ENCODE measurements around the gene RABGAP1L. TPM values are rescaled to one million over a fixed set of nuclear protein-coding genes. Genes with fewer than 3 reads are reported as not detected.
A peak's percentile ranks its signal among the peaks of the same experiment; 100 is the strongest.

RABGAP1L gene
- total RNA-seq, 1 donor from 2014 or later = 59.6 TPM

DNA sequence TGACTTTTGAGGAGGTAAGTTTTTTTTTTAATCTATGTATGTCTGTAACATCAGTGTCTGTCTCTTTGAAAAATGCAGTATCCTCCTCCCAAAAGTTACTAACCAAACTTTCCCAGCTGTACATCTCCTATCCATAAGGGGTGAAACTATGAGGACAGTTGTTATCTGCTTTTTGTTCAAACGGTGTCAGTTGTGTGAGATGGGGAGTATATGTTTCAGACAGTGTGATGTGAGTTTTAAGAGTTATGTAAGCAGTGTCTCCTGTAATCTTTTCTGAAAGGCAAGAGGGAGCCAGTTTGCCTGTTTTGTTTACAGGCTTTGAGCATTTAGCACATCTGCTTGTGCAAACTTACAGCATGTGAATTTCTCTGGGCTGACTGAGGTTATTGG, 805.6 kb downstream of the RABGAP1L start:
- no peak for DNase-seq (ENCODE audit: low spot score)
- ATAC-seq = peak; percentile 73
- intact Hi-C loops (cut with DNase I) = no loop called here

- ATAC-seq (peak; percentile 69), DNase-seq (ENCODE audit: low spot score) (peak; percentile 55)
- intact Hi-C loops (cut with DNase I) = no loop called here
Observed at GRCh38 chr1:174965362-174966007, 806.2 kb downstream of the RABGAP1L start.

GRCh38 chr1:174966008-174966572, 806.8 kb downstream of the RABGAP1L start:
- intact Hi-C loops (cut with DNase I) = no loop called here
- ATAC-seq = no peak
- DNase-seq (ENCODE audit: low spot score) = no peak

DNA sequence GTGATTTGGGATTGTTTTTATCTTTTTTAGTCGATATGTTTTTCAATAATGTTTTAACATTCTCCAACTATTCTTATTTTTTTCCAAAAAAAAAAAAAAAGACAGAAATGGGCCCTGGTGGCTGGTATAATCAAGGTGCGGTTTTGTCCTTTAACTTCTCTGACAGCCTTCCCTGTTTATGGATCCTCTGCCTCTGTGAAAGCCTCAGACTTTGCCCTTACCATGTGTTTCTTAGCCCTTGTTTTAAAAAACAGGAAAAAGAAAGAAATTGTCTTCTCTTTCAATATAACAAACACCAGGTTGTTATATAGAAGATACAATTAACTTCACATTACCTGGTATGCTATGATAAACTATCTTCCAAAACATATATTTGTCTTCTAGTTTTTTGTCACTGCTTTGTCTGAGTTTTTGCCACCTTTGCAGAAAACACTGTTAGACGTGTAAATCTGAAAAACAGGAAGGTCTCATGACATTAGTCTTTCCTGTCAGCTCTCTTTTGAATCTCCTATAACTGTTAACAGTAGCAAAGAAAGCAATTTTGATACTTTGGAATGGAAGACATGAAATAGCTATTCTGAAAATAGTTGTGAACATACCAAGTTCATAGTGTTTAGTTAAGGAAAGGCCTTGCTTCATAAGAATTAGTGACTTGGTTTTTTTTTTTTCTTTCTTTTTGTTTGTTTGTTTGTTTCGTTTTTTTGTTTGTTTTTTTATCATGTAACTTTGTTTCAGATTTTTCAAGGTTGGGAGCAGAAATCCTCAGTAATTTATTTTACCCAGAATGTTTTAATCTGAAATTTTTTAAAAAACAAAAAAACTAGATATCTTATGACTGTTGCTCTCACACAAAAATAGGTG, 808.8 kb downstream of the RABGAP1L start:
- no peak for DNase-seq (ENCODE audit: low spot score)
- intact Hi-C loops (cut with DNase I) = no loop called here
- ATAC-seq = no peak

GRCh38 chr1:174968750-174969244, 809.5 kb downstream of the RABGAP1L start:
- ATAC-seq = no peak
- no peak for DNase-seq (ENCODE audit: low spot score)
- intact Hi-C loops (cut with DNase I) = no loop called here

GRCh38 chr1:174969977-174970376, 810.7 kb downstream of the RABGAP1L start:
- DNase-seq (ENCODE audit: low spot score) (no peak), ATAC-seq (no peak)
- intact Hi-C loops (cut with DNase I) = no loop called here

DNA sequence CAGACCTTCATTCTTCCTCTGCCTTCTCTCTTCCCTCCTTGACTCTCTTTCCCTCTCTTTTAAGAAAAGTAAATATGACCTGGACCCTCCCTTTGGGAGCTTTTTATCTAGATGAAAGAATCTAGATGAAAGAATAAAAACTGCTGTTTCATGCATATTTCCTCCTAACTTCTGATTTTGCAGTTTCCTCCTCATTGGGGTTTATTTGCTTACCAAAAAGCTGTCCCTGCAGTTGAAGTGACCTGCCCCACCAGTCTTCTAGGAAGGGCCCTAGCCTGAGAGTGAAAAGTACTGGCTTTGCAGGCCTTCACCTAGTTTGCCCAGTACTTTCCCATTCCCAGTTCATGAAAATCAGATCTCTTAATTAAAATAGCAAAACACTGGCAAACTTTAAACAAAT, 812.1 kb downstream of the RABGAP1L start:
- DNase-seq (ENCODE audit: low spot score) (no peak), ATAC-seq (no peak)
- intact Hi-C loops (cut with DNase I) = no loop called here

- DNase-seq (ENCODE audit: low spot score) (no peak), ATAC-seq (no peak)
- intact Hi-C loops (cut with DNase I) = no loop called here
Observed at GRCh38 chr1:174971902-174972301, 812.6 kb downstream of the RABGAP1L start.

DNA sequence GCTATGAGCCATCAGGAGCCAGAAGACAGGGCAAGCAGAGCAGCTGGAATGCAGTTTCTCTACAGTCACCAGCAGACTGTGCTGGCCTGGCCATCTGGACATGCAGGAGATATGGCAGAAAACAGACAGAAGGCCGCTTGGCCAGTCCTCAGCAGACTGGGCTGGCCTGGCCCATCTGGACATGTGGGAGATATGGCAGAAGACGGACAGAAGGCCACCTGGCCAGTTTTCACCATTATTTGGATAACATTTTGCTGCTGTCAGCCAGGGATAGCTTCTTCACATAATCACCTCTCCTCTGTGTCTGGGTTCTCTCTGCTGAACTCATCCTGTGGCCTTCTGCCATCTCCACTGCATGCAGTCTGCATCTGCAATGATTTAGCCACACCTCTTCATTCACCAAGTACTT, 815.4 kb downstream of the RABGAP1L start:
- no peak for DNase-seq (ENCODE audit: low spot score)
- peak; percentile 38 for ATAC-seq

DNA sequence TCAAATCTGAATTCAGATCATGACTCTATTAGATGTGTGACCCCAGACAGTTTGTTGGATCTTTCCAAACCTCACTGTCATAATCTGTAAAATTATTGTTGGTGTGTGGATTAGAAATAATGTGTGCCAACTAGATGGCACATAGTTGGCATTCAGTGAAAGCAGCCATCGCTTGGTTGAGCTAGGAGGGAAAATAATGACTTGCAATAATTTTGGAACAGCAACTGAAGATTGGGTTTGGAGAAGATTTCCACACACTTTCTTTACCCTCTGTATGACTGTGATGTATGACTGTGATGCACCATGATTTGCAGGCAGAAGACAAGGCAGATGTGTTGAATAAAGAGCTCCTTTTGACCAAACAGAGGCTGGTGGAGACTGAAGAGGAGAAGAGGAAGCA, 816.4 kb downstream of the RABGAP1L start:
- DNase-seq (ENCODE audit: low spot score) = no peak
- intact Hi-C loops (cut with DNase I) = no loop called here

More for the DNA sequence above, 815.4 kb downstream of the RABGAP1L start:
- intact Hi-C loops (cut with DNase I) = no loop called here

DNA sequence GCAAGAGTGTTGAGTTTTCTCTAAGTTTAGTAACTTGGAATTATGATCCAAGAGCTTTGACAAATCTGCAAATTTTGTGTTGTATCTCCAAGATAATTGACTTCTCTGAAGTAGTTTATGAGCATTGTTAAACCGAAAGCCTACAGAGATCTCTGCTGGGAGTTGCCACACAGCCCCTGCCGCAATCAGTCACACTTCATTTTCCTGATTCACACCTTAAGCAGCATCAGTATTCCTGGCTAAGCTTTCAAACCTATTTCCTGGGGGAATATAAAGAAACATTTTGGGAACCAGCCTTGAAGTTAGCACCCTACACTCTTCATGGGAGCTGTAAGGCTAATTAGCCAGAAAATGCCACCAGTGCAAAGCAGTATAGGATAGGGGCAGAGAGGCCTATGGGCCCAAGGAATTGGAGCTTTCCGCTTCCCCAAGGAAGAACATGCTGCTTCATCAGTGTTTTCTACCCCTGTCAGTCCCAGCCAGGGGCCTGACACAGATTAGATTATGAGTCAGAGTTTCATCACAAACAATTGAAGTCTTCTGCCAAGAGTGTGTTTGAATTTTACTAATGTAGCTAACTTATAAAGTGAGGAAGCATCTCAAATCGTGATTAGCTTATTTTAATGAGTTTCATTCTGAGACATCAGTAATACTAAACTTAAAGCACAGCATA, 817.3 kb downstream of the RABGAP1L start:
- intact Hi-C loops (cut with DNase I) = no loop called here
- ATAC-seq = peak; percentile 87
- DNase-seq (ENCODE audit: low spot score) = no peak

More for the DNA sequence above, 816.4 kb downstream of the RABGAP1L start:
- no peak for ATAC-seq

- intact Hi-C loops (cut with DNase I) = loop anchor here (5.0 kb wide), 1 partner anchor 216 kb away; no protein-coding TSS in a partner anchor
- ATAC-seq = no peak
- no peak for DNase-seq (ENCODE audit: low spot score)
Observed at GRCh38 chr1:174982971-174983689, 823.8 kb downstream of the RABGAP1L start.

DNA sequence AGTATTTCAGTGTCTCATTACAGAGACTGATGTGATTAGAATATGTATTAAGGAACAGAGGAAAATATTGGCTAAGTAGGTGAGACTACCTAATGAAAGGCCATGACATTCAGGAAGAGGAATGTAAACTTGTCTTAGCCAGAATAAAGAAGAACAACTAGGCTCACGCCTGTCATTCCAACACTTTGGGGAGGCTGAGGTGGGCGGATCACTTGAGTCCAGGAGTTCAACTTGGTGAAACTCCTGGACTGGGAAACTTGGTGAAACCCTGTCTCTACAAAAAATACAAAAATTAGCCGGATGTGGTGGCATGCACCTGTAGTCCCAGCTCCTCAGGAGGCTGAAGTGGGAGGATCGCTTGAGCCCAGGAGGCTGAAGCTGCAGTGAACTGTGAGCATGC, 825.6 kb downstream of the RABGAP1L start:
- DNase-seq (ENCODE audit: low spot score) (no peak), ATAC-seq (no peak)
- intact Hi-C loops (cut with DNase I) = loop anchor here (5.0 kb wide), 1 partner anchor 218 kb away; no protein-coding TSS in a partner anchor

DNA sequence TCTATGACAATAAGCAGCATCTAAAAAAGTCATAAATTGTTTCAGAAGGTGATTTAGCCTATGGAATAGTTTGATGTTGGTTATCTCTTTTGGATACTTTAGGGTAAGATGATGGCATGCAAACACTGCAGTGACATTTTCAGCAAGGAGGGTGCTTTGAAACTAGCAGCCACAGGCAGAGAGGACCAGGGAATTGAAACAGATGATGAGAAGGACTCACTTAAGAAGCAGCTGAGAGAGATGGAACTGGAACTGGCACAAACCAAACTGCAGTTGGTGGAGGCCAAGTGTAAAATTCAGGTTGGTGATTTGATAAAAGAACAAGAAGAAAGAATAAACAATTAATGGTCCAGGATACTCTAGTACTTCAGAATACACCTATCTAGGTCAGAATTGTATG, 829.2 kb downstream of the RABGAP1L start:
- ATAC-seq = no peak
- intact Hi-C loops (cut with DNase I) = no loop called here
- no peak for DNase-seq (ENCODE audit: low spot score)

DNA sequence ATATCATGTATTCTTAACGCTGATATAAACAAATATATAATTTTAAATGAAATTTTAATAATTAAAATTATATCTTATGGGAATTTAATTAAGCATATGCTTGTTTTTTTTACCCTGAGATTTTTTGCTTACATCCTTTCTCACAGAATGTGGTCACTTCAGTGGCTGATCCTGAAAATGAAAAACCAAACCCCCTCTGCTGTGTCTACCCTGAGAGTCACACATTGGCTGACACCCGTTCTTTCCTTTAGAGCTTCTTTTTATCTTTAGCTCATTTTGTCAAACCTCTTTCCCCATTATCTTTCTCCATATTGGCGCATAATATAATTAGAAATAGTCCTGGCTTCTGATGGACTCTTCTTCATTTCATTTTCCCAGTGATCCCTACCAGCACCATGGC, 829.7 kb downstream of the RABGAP1L start:
- no peak for ATAC-seq
- DNase-seq (ENCODE audit: low spot score) = no peak
- intact Hi-C loops (cut with DNase I) = no loop called here

GRCh38 chr1:174989536-174990220, 830.4 kb downstream of the RABGAP1L start:
- DNase-seq (ENCODE audit: low spot score) = no peak
- ATAC-seq = peak; percentile 87
- intact Hi-C loops (cut with DNase I) = no loop called here

- no peak for DNase-seq (ENCODE audit: low spot score)
- peak; percentile 94 for ATAC-seq
- intact Hi-C loops (cut with DNase I) = no loop called here
Observed at GRCh38 chr1:174990382-174990999, 831.2 kb downstream of the RABGAP1L start.

- ATAC-seq = no peak
- no peak for DNase-seq (ENCODE audit: low spot score)
- intact Hi-C loops (cut with DNase I) = no loop called here
Observed at GRCh38 chr1:174991473-174991872, 832.2 kb downstream of the RABGAP1L start.
